GM18526 (cell line): Measurements from ENCODE around the gene FAM222B.

ENCODE experiments used
- POLR2A ChIP-seq: IDR thresholded peaks from 3 replicates; pipeline ENCODE4 v1.6.1; 2011; ENCODE audit not compliant: insufficient read length; ENCODE audit errors: extremely low read depth

The FAM222B gene

GRCh38 chr17:28878158-28878910 lies 35.7 kb upstream of the FAM222B start:
- TF ChIP-seq POLR2A: no peak

- TF ChIP-seq POLR2A: no peak
Observed at GRCh38 chr17:28875848-28876550, 33.4 kb upstream of the FAM222B start.

GRCh38 chr17:28874750-28875149 lies 32.2 kb upstream of the FAM222B start:
- TF ChIP-seq POLR2A: no peak

- no peak for TF ChIP-seq POLR2A
Observed at GRCh38 chr17:28873839-28874238, 31.2 kb upstream of the FAM222B start.

- no peak for TF ChIP-seq POLR2A
Observed at GRCh38 chr17:28871056-28871579, 28.5 kb upstream of the FAM222B start.

GRCh38 chr17:28867276-28867675 lies 24.7 kb upstream of the FAM222B start:
- TF ChIP-seq POLR2A: no peak

- TF ChIP-seq POLR2A: no peak
Observed at GRCh38 chr17:28865946-28866752, 23.6 kb upstream of the FAM222B start.

GRCh38 chr17:28864991-28865849 lies 22.6 kb upstream of the FAM222B start:
- no peak for TF ChIP-seq POLR2A

GRCh38 chr17:28863953-28864352 lies 21.4 kb upstream of the FAM222B start:
- no peak for TF ChIP-seq POLR2A

GRCh38 chr17:28862561-28862960 lies 20.0 kb upstream of the FAM222B start:
- TF ChIP-seq POLR2A: no peak

GRCh38 chr17:28861393-28862203 lies 19.0 kb upstream of the FAM222B start:
- no peak for TF ChIP-seq POLR2A

GRCh38 chr17:28860363-28860808 lies 17.8 kb upstream of the FAM222B start:
- no peak for TF ChIP-seq POLR2A

- no peak for TF ChIP-seq POLR2A
Observed at GRCh38 chr17:28858801-28859355, 16.3 kb upstream of the FAM222B start.

- TF ChIP-seq POLR2A: no peak
Observed at GRCh38 chr17:28857905-28858800, 15.6 kb upstream of the FAM222B start.
